DND-41 (cell line): Measurements from ENCODE around the gene ARID5A.

Experiments
- ATAC-seq: fragments of 200-7000 bp; cut with Tn5 transposase; 3 replicates; pipeline ENCODE4 v1.9.1; 2021; ENCODE audit warnings: low read depth; ENCODE audit not compliant: insufficient read depth
- DNase-seq: peaks from one replicate; pipeline ENCODE4 v3.0.0-alpha.2; 2020
- H2AFZ ChIP-seq: 2 replicates; pipeline ENCODE4 v1.6.0; 2012; ENCODE audit warnings: low read depth, low read length
- H3K27ac ChIP-seq: 2 replicates; pipeline ENCODE4 v1.5.1; 2012; ENCODE audit warnings: low read length, inconsistent platforms
- H3K27me3 ChIP-seq: fragments of 200-600 bp; sonication (generic); 2 replicates; pipeline ENCODE4 v1.6.0; 2012; ENCODE audit warnings: low read length, mild to moderate bottlenecking, inconsistent platforms; ENCODE audit not compliant: insufficient read depth, poor library complexity
- H3K36me3 ChIP-seq: 2 replicates; pipeline ENCODE4 v1.5.1; 2012; ENCODE audit warnings: low read length, inconsistent platforms; ENCODE audit not compliant: insufficient read depth
- H3K4me1 ChIP-seq: 2 replicates; pipeline ENCODE4 v1.5.1; 2012; ENCODE audit warnings: mild to moderate bottlenecking, low read length; ENCODE audit not compliant: insufficient read depth
- H3K4me2 ChIP-seq: 2 replicates; pipeline ENCODE4 v1.6.0; 2012; ENCODE audit warnings: mild to moderate bottlenecking, moderate library complexity, low read length, inconsistent platforms; ENCODE audit not compliant: insufficient read depth
- H3K4me3 ChIP-seq, 2 experiments: fragments of 200-600 bp in 1 of 2; shearing (Covaris generic) in 1 of 2; 2 replicates each; pipeline ENCODE4 v1.5.1; 2012 to 2016; ENCODE audit warnings: inconsistent platforms in 2 of 2, low read length in 2 of 2, mild to moderate bottlenecking in 2 of 2, low read depth in 1 of 2, moderate library complexity in 1 of 2
- H3K79me2 ChIP-seq: 2 replicates; pipeline ENCODE4 v1.6.0; 2012; ENCODE audit warnings: low read length, inconsistent platforms; ENCODE audit not compliant: insufficient read depth
- H3K9ac ChIP-seq: 2 replicates; pipeline ENCODE4 v1.6.0; 2012; ENCODE audit warnings: low read depth, mild to moderate bottlenecking, inconsistent platforms, low read length, moderate library complexity
- H3K9me3 ChIP-seq: 2 replicates; pipeline ENCODE4 v1.5.1; 2012; ENCODE audit warnings: low read length, moderate library complexity, mild to moderate bottlenecking, inconsistent platforms; ENCODE audit not compliant: insufficient read depth, severe bottlenecking
- H4K20me1 ChIP-seq: 2 replicates; pipeline ENCODE4 v1.6.0; 2012; ENCODE audit warnings: low read length; ENCODE audit not compliant: insufficient read depth
- EZH2 ChIP-seq: IDR thresholded peaks from 3 replicates; pipeline ENCODE4 v1.6.1; 2012; ENCODE audit warnings: borderline replicate concordance, low read depth, mild to moderate bottlenecking, moderate library complexity, low read length, inconsistent platforms; ENCODE audit not compliant: severe bottlenecking
- TF ChIP-seq, protein P1 (sequence below): IDR thresholded peaks from 2 replicates; pipeline ENCODE4 v1.5.1; 2012; ENCODE audit warnings: borderline replicate concordance, low read length, moderate library complexity, mild to moderate bottlenecking; ENCODE audit not compliant: poor library complexity, severe bottlenecking; ENCODE audit errors: extremely low read depth

The ARID5A gene

DNA sequence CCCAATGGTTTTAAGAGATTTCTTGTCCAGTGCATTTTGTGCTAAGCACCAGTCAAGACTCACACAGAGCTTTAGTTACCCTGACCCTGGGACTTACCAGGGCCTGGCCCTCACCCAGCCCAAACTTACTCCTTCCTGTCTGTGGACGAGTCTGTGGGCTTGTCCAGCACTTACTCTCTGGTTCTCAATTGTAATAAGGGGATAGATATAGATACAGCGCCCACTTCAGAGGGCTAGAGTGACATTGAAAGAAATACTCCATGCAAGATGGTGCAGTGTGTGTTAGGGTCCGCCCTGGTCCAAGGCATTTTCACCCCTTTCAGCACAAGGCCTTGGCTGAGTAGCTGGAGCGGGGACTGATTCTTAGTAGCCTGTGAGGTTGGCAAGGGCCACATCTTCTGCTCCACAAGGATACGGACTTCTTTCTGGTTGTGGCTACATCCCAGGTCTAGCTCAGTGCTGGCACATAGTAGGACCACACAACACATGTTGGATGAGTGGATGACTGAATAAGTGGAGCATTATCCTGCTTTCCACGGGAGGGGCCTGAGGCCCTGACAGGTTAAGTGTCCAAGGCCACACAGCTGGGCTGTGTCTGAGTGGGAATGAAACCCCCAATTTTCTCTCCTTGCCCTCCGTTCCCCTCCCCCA is 3.8 kb upstream of the ARID5A start:
- Histone ChIP-seq H4K20me1 (peaks cover 15% of the 10 kb centered on the region), H3K4me3 (peak overlapping the region in 1 of 2 experiments; percentile 52; a peak in 2 of 4 replicates), H3K27ac (peak overlapping the region; percentile 37), H3K4me1 (peaks cover 45% of the 10 kb centered on the region), H3K9ac (peak overlapping the region; percentile 17; the same call in 1 of the 2 replicates), H3K9me3 (no peaks in the 10 kb centered on the region), H3K36me3 (no peaks in the 10 kb centered on the region), H3K79me2 (peaks cover 6% of the 10 kb centered on the region), H3K27me3 (peaks cover 4% of the 10 kb centered on the region), H2AFZ (peak overlapping the region; percentile 23), H3K4me2 (peak overlapping the region; percentile 78)
- TF ChIP-seq, protein P1, sequence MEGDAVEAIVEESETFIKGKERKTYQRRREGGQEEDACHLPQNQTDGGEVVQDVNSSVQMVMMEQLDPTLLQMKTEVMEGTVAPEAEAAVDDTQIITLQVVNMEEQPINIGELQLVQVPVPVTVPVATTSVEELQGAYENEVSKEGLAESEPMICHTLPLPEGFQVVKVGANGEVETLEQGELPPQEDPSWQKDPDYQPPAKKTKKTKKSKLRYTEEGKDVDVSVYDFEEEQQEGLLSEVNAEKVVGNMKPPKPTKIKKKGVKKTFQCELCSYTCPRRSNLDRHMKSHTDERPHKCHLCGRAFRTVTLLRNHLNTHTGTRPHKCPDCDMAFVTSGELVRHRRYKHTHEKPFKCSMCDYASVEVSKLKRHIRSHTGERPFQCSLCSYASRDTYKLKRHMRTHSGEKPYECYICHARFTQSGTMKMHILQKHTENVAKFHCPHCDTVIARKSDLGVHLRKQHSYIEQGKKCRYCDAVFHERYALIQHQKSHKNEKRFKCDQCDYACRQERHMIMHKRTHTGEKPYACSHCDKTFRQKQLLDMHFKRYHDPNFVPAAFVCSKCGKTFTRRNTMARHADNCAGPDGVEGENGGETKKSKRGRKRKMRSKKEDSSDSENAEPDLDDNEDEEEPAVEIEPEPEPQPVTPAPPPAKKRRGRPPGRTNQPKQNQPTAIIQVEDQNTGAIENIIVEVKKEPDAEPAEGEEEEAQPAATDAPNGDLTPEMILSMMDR = no peak
- no peak for TF ChIP-seq EZH2
- no peak for ATAC-seq
- no peak for DNase-seq

DNA sequence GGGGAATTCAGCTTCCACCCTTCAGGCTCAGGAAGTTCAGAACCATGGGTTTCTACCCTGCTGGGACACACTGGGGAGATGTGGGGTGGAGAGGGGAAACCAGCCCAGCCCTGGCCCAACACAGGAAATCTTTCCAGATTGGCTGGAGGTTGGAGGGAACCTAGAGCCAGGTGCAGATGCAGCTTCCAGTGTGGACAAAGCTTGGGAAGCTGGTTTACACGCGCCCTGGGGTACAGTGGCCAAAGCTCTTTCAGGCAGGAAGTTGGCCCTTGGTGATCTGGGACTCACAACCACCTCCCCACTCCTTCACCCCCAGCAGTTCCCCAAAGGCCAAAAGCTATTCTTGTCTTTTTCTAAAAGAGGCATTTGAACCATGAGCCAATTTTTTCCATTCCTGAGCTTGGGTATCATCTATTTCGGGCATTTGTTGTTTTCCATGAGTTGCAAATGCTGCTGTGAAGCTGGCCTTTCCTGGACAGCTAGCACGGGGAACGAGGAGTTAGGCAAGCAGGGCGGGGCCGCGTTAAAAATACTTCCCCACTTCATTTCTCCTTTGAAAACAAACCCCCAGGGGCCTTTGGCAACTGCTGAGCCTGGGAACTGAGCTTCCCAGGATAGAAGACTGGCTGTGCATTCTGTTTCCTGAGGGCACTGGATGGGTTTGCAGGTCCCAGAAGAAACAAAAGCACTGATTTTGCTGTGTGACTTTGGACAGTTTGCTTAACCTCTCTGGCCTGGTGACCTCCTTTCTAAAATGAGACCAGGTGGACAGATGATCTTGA is 3.1 kb upstream of the ARID5A start:
- Histone ChIP-seq H3K4me1 (peaks cover 45% of the 10 kb centered on the region), H3K9ac (no peak overlapping the region), H2AFZ (no peak overlapping the region), H3K4me3 (no peak overlapping the region), H3K4me2 (no peak overlapping the region), H3K27ac (no peak overlapping the region), H3K79me2 (peaks cover 11% of the 10 kb centered on the region), H3K27me3 (no peaks in the 10 kb centered on the region), H3K9me3 (no peaks in the 10 kb centered on the region), H4K20me1 (peaks cover 20% of the 10 kb centered on the region), H3K36me3 (no peaks in the 10 kb centered on the region)
- no peak for ATAC-seq
- no peak for DNase-seq
- no peak for TF ChIP-seq EZH2
- TF ChIP-seq, protein P1 = no peak

- H3K79me2 ChIP-seq = peaks cover 14% of the 10 kb centered on the region
- no peak overlapping the region for H3K9ac ChIP-seq
- no peaks in the 10 kb centered on the region for H3K27me3 ChIP-seq
- no peaks in the 10 kb centered on the region for H3K9me3 ChIP-seq
- H3K36me3 ChIP-seq = no peaks in the 10 kb centered on the region
- H3K4me3 ChIP-seq = no peak overlapping the region
- peaks cover 49% of the 10 kb centered on the region for H3K4me1 ChIP-seq
- H2AFZ ChIP-seq = no peak overlapping the region
- ATAC-seq (no peak), DNase-seq (no peak)
- TF ChIP-seq, protein P1 = no peak
- no peak for TF ChIP-seq EZH2
- peaks cover 21% of the 10 kb centered on the region for H4K20me1 ChIP-seq
- no peak overlapping the region for H3K27ac ChIP-seq
- no peak overlapping the region for H3K4me2 ChIP-seq
Observed at GRCh38 chr2:96534141-96534540, 2.4 kb upstream of the ARID5A start.
